ENCODE results near the gene ABCA2. TPM values are rescaled to one million over a fixed set of nuclear protein-coding genes. Genes with fewer than 3 reads are reported as not detected.
"Not testable (repeated sequence)": the region's sequence is repeated elsewhere in the genome, so short reads cannot be mapped to it uniquely, and the experiment has no call there.

The ABCA2 gene
- total RNA-seq, 1 donor from 2014 or later: 47.2 TPM

DNA sequence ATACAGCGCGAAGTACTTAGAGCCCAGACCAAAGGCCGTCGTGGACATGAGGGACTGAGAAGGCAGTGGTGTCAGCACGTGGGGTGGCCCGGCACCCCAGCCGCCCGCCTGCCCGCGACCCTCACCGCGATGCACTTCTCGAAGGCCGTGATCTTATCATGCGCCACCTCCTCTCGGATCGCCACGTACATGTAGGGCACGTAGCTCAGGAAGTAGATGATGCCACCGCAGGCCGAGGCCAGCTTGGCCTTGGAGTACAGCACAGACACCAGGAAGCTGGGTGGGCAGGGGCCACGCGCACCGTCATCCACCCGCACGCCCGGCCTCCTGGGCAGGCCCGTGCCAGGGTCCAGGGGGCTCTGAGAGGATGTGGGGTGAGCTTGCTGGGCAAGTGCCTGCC, 11.0 kb downstream of the ABCA2 start:
- DNase-seq (ENCODE audit: low spot score): no peak

DNA sequence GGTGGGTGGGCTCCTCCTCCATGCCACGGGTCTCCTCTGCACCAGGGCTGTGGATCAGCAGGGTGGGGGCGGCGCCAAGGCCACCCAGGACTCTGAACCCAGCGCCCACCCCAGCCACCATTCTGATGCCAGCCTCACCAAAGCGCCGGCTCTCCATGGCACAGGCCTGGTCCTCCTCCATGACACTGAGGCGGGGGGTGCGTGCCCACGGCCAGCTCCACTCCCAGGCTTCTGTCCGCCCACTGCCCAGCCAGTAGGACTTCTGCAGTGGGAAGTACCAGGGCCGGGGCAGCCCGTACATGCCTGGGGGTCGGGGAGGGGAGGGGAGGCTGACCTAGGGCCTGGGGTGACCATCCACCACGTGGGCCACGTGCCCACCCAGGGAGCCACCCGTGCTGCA, 11.6 kb downstream of the ABCA2 start:
- DNase-seq (ENCODE audit: low spot score): no peak

DNA sequence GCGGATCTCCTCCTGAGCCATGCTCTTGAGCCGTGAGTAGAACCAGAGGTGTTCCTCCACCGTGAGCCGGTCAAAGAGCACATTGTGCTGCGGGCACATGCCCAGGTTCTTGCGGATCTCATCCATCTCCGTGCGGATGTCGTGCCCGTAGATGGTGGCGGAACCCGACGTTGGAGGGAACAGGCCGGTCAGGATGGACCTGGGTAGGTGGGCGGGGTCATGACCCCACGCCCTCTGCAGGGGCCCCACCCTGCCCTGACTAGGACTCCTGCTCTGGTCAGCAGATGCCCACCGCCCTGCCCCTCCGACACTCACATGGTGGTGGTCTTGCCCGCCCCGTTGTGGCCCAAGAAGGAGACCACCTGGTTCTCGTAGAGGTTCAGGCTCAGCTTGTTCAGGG, 12.1 kb downstream of the ABCA2 start:
- no peak for DNase-seq (ENCODE audit: low spot score)

DNA sequence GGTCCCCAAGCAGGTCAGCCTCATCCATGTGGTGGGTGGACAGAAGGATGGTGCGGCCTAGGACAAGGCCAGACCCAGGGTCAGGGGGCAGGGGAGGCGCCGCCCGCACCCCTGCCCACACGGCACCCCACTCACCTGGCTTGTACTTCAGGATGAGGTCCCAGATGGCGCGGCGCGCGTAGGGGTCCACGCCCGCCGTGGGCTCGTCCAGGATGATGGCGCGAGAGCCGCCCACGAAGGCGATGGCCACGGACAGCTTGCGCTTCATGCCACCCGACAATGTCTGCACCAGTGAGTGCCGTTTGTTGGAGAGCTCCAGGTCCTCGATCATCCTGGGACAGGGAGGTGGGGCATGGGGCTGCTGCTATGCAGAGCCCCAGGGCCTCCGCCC, 12.5 kb downstream of the ABCA2 start:
- DNase-seq (ENCODE audit: low spot score): no peak

DNA sequence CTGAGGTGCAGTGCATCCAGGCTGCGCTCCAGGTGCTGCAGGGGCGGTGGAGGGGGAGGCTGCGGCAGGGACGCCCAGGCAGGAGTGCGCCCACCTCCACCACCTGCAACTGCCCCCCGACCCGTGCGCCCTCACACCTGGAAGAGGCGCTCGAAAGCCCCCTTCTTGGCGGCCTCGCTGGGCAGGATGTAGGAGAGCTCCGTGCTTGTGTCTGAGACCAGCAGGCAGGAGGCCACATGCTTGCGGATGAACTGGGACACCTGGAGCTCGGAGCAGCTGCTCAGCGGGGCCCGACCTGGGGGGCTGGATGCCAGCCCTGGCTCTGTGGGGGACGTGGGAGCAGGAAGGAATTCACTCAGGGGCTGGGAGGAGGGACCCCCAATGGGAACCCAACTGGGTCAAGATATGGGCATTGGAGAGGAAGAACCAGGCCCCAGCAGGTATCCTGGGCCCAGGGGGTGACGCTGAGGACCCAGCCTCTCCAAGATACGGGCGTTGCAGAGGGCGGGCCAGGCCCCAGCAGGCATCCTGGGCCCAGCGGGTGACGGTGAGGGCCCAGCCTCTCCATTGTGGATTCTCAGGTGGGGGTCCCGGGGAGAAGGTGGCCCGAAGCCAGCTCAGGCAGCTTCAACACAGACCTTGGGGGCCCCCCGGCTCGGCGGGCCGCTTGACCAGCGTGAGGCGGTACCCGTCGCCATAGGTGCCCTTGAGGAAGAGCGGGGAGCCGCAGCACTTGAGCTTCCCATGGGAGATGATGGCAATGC, 13.1 kb downstream of the ABCA2 start:
- no peak for DNase-seq (ENCODE audit: low spot score)

DNA sequence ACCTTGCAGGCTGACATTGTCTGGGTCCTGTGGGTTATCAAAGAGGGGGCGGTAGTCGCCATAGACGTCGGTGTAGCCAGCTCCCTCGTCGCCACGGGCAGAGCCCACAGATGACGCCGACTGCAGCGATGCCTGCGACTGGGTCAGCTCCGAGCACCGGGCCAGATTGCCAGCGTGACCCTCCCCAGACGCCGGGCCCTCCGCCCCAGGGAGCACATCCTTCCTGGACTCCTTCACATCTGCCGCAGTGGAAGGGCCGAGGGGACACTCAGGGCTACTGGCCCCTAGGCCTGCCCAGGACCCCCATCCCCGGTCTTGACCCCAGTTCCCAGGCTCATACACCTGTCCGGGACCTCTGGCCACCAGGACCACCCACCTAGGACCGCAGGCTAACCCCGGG, 13.9 kb downstream of the ABCA2 start:
- no peak for DNase-seq (ENCODE audit: low spot score)

DNA sequence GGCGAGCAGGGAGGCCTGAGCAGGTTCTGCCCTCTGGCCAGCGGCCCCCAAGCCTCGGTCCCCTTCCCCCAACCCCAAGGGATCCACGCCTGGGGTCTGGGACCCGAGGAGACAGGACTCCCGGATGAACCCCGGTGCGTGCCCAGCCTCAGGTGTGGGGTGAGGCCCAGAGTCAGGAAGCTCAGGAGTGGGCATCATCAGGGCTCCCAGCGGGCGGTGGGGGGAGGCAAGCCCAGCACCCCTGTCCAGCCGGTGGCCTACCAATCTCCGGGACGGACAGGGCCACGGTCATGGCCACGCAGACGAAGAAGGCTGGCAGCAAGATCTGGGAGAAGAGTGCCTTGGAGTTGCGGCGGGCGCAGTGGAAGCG, 14.5 kb downstream of the ABCA2 start:
- no peak for DNase-seq (ENCODE audit: low spot score)

DNA sequence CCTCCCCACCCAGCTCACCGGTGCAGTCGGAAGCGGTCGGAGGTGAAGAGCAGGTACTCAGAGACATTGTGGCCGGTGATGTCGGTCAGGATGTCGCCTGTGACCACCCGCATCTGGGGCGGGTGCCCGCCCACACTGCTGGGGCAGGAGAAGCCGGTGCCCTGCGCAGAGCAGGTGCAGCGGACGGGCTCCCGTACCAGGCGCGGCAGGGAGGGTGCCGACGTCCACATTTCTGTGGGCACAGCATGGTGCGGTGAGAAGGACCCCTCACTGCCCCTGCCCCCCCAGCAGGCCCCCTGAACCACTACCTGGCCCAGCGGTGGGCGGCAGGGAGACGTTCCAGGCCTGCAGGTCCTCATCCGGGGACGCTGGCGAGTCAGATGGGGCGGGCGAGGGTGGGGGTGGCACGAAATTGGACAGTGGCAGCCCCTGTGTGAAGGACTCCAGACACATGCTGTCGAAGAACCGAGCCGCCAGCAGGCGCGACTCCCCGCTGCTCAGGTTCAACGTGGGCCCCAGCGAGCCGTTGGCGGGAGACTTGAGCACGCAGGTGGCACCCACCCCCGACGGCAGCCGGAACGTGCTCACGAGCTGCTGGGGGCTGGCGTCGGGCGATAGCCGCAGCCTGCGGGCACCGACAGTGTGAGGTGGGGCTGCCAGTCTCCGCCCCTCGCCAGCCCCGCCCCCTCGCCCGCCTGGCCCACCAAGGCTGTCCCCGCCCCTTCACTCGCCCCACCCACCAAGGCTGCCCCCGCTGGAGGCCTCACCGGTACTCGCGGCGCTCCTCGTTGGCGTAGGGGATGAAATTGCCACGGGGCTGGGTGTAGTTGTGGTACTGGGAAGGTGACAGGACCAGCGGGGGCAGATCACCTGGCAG, 15.1 kb downstream of the ABCA2 start:
- no peak for DNase-seq (ENCODE audit: low spot score)

DNA sequence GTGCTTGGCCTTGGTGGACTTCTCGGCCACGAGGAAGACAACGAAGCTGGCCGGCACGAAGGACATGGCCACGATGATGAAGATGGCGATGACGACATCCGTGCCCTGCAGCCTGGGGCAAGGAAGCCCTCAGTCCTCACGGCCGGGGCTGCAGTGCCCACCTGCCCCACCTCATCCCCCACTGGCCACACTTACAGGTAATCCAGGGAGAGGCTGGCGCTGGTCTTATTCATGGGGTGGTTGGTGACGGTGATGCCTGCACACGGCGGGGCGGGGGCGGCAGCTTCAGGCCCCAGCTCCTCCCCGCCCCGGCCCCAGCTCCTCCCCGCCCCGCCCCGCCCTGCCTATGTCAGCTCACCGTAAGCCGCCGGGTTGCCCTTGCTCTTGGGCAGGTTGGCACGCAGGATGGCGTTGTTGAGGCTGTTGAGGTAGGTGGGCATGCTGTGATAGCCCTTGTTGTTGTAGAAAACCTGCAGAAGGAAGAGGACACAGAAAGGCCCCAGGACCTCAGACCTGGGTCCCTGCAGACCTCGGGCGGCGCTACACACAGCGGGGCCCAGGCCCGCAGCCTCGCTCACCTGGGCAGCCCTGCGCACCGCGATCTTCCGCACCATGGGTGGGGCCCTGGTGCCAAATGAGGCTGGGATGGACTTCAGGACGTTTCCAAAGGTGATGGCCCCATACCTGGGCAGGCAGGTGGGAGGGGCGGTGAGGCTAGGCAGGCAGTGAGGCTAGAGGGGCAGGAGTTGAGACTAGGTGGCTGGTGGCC, 15.9 kb downstream of the ABCA2 start:
- no peak for DNase-seq (ENCODE audit: low spot score)

DNA sequence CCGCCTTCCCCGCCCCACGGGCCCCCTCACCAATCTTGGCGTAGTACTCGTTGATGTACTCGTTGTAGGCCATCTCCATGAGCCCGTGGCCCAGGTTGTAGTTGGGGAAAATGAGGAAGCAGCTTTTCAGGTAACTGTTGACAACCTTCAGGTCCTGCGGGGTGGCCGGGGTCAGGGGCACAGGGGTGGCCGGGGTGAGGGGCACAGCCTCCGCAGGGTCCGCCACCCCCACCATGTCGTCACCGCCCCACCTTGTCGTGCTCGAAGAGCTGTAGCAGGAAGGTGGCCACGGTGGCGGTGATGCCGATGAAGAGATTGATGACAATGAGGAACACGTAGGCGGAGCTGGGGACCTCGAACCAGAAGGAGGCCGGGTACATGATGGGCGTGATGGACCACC, 16.9 kb downstream of the ABCA2 start:
- no peak for DNase-seq (ENCODE audit: low spot score)

DNA sequence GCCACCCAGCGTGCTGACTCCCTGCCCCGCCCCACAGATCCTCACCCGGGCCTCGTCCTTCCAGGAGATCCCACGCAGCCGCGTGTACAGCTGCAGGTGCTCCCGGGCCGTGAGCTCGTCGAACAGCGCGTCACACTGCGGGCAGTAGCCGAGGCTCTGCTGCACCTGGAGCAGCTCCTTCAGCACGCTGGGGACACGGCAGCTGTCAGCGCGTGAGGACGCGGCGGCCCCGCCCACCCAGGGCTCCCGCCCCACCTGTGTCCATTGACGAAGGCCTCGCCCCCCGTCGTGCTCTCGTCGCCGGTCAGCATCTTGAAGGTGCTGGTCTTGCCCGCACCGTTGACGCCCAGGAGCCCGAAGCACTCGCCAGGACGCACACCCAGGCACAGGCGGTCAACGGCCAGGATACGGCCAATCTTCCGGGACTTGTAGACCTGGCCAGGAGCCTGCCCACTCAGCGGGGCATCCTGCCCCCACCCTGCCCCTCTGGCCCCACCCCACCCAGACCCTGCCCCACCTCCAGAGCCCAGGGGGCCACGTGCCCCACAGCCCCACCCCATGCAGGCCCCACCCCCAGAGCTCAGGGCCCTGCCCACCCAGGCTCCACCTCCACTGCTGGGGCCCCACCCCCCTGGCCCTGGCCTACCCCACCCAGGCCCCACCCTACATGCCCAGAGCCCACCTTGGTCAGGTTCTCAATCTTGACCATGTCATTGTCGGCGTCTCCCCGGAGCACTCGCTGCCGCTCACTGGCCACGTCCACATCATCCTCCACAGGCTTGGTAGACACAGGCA, 17.9 kb downstream of the ABCA2 start:
- DNase-seq (ENCODE audit: low spot score): no peak

DNA sequence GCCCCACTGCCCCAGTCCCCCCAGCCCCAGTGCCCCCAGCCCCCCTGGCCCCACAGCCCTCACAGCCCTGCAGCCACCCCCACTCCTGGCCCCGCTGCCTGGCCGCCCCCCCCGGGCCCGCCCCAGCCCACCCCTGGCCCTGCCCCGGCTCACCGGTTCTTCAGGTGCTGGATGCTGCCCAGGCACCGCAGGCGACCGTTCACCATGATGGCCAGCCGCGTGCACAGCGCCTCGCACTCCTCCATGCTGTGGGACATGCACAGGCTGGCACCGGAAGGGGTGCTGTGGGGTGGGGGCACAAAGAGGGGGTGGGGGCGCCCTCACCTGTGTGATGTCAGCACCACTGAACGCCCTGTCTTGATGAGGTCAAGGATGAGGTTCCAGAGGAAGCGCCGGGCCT, 18.8 kb downstream of the ABCA2 start:
- DNase-seq (ENCODE audit: low spot score): no peak

DNA sequence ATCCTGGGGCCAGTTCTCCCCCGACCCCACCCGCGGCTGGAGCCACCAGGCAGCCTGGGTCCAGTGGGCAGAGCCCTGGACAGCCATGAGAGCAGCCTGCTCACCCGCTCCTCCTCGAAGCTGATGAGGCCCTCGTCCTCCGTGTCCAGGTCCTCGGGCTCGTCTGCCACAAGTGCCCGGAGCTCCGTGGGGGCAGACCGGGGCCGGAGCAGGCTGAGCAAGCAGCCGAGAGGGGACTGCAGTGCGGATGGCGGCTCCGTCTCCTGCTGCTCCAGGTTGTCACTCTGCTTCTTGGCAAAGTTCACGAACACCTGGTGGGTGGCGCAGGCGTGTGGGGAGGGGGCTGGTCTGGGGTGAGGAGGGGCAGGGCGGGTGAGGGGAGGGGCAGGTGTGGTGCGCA, 19.7 kb downstream of the ABCA2 start:
- no peak for DNase-seq (ENCODE audit: low spot score)

DNA sequence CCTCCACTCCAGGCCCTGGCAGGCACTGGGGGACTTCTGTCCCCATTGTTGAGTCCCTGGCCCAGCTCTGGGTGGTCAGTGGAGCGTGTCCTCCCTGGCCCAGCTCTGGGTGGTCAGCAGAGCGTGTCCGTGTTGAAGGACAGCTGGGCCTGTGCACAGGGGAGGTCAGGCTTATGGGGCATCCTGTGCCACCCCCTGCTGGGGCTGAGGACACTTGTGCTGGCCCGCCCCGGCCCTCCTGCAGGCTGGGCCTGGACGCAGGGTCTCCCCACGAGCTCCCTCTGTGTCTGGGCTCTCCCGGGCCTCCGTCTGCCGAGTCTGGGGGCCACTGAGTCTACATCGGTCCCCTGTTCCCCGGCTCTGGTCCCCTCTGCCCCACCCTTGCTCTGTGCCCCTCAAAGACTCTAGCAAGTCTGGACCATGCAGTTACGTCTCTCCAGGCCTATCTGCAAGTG, 20.2 kb downstream of the ABCA2 start:
- DNase-seq (ENCODE audit: low spot score): no peak

DNA sequence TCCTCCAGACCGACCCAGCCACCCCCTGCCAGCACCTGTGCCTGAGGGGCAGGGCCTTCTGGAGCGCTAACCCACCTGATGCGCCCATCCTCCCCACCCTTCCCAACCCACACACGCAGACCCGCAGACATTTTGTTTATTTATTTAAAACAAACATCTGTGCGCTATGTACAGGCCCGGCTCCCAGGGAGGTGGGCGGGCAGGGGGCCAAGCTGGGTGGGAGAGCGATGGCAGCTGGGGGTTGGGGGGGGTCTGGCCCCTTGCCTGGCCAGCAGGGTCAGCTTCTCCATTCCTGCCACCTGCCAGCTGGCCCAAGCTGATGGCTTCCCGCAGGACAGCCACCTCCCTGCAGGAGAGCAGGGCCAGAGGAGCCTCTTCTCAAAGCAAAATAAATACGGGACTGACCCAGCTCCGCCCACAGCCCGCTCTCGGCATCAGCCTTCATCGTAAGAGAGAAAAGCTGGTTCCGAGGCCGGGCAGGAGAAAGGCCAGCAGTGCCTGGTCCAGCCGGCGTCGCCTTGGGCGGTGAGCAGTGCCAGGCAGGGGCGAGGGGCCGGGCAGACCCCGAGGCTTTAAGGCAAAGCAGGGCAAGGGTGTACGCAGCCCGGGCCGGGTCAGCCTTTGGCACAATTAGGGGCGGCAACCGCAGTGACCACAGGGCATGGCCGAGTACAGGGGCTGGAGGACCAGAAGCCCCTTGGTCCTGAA, 20.8 kb downstream of the ABCA2 start:
- DNase-seq (ENCODE audit: low spot score): no peak

DNA sequence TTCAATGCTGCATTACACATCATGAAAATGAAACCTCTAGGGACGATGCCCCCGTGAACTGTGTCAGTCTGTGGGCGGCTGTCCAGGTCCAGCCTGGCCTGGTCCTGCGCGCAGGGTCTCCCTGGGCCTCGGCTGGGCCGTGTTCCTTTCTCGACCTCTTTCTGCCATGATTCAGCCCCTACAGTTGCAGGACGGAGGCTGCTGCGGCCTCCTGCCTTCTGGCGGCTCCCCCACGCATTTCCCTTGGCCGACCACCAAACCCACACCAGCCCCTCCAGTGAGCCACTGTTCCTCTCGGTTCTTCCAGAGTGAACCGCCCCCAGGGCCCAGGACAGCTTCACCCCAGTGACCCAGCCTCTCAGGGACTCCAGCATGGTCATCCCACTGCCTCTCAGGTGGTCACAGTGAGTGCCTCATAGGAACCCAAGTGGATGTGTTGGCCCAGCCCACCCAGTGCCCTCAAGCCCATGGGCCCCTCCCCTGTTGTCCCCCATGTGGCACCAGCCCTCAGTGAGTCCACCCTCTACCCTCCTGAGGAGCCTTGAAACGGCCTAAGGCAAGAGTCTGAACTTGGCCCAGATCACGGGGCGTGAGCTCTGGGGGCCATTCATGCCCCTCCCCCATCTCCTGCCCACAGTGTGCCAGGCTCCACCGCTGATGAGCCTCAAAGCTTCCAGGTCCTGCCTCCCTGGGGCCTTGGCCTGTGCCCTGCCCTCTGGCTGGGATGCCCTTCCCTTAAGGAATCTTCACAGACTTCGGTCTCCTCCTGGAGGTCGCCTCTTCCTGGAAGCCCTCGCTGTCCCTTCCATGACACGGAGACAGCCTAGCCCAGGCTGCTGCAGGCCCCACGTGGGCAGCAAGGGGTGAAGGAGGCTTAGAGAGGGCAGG, 21.7 kb downstream of the ABCA2 start:
- DNase-seq (ENCODE audit: low spot score): no peak

DNA sequence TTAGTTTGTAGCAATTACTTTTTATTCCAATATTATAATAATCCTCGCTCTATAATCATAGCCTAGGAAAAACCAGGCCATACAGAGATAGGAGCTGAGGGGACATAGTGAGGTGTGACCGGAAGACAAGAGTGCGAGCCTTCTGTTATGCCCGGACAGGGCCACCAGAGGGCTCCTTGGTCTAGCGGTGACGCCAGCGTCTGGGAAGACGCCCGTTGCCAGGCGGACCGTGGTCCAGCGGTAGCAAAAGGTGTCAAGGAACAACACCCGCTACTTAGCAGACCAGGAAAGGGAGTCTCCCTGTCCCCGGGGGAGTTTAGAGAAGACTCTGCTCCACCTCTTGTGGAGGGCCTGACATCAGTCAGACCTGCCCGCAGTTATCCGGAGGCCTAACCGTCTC, 23.8 kb downstream of the ABCA2 start:
- DNase-seq (ENCODE audit: low spot score): not testable (repeated sequence)

DNA sequence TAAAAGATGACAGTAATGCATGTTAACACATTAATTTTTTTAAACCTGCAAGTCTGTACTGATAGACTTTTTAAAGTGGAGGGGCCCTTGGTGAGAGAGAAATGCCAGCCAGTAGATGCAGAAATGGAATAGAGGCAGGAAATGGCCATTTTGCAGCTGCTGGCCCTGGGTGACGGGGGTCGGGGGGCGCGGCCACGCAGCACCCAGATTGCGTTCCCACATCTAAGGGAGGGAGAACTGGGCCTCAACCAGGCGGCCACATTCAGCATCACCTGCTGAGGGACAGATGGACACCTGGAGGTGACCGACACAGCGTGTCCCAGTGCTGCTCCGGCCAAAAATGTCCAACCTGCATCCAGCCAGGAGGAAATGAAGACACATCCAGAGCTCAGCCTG, 25.4 kb downstream of the ABCA2 start:
- DNase-seq (ENCODE audit: low spot score): no peak

DNA sequence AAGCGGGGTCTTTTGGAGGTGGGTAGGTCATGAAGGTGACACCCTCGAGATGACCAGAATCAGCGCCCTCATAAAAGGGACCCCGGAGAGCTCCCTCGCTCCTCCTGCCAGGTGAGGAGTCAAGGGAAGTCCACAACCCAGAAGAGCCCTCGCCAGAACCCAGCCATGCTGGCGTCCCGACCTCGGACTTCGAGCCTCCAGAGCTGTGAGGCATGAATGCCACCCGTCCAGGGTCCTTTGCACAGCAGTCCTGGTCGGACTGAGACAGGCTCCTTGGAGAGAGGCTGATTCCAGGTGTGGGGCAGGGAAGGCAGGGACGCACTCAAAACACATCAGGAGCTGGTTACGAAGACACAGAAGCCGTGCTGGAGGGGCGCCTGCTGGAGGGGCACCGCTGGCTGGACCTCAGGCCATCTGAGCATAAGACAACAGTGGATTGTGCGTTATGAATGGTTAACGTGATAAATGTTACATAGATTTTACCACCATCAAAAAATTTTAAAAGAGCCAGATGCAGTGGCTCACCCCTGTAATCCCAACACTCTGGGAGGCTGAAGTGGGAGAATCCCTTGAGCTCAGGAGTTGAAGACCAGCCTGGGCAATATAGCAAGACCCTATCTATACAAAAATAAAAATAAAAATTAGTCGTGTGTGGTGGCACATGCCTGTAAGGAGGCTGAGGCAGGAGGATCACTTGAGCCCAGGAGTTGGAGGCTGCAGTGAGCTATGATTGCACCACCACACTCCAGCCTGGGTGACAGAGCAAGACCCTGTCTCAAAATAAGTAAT, 26.0 kb downstream of the ABCA2 start:
- no peak for DNase-seq (ENCODE audit: low spot score)
